Activated CD4-positive, alpha-beta memory T cell treated with anti-CD3 and anti-CD28 coated beads for 36 hours (primary cell): ENCODE results near the gene ARHGAP29. TPM values are rescaled to one million over a fixed set of nuclear protein-coding genes. Genes with fewer than 3 reads are reported as not detected.

ENCODE experiments used
- CTCF ChIA-PET: fragments of 350-600 bp; sonication (Branson Sonifier 250); formaldehyde crosslinking; loops from one replicate; lab custom pipeline; 2021; ENCODE audit warnings: antibody characterized with exemption, inconsistent platforms; lab: Charles Lee
- POLR2A ChIA-PET: fragments of 350-600 bp; sonication (Branson Sonifier 250); formaldehyde crosslinking; loops from one replicate; lab custom pipeline; 2021; ENCODE audit warnings: antibody characterized with exemption; lab: Charles Lee
- DNase-seq: peaks from one replicate; pipeline ENCODE4 v3.0.0-alpha.2; 2020
- H3K27ac Mint-ChIP-seq: one replicate; pipeline ENCODE4 v1.8.0; 2021; ENCODE audit warnings: mixed read lengths
- H3K27me3 Mint-ChIP-seq: one replicate; pipeline ENCODE4 v1.8.0; 2021; ENCODE audit warnings: mixed read lengths
- H3K36me3 Mint-ChIP-seq: one replicate; pipeline ENCODE4 v1.8.0; 2021; ENCODE audit warnings: mixed read lengths
- H3K4me1 Mint-ChIP-seq: one replicate; pipeline ENCODE4 v1.8.0; 2021; ENCODE audit warnings: low read depth, mixed read lengths
- H3K4me3 Mint-ChIP-seq: one replicate; pipeline ENCODE4 v1.8.0; 2021; ENCODE audit warnings: mild to moderate bottlenecking, mixed read lengths
- H3K9me3 Mint-ChIP-seq: one replicate; pipeline ENCODE4 v1.8.0; 2021; ENCODE audit warnings: mixed read lengths
- intact Hi-C: fragments of 100-400 bp; cut with micrococcal nuclease; formaldehyde crosslinking; loops from one replicate; pipeline ENCODE4 v1.15.1; 2023
- total RNA-seq, 2 experiments: library from RNA; stranded (reverse); gene quantifications; one replicate each; pipeline ENCODE4 v1.2.3, GENCODE V29; 2021

ARHGAP29 gene
- total RNA-seq: under 1 TPM; 0.31 to 0.38 TPM

GRCh38 chr1:94237291-94238226 lies at the start of gene ARHGAP29:
Gene ARHGAP29, minus strand, starts transcription at chr1:94237584. Its CDS starts 5,973 bp downstream, at chr1:94231611.
- CTCF ChIA-PET: no interaction called here
- intact Hi-C loops: loop anchor here (2.0 kb wide), 1 partner anchor 181 kb away; the partner anchor contains the start of gene ABCD3
- peak; percentile 69 for DNase-seq
- POLR2A ChIA-PET: no interaction called here
- H3K4me1 Mint-ChIP-seq: peaks cover 12% of the 10 kb centered on the region
- H3K36me3 Mint-ChIP-seq: no peaks in the 10 kb centered on the region
- H3K9me3 Mint-ChIP-seq: peaks cover 5% of the 10 kb centered on the region
- H3K4me3 Mint-ChIP-seq: peak within 1 kb of the TSS; percentile 44
- peaks cover 59% of the 10 kb centered on the region for H3K27me3 Mint-ChIP-seq
- H3K27ac Mint-ChIP-seq: no peak within 1 kb of the TSS

- Mint-ChIP-seq H3K4me3 (no peak overlapping the region), H3K27ac (no peak overlapping the region), H3K4me1 (no peaks in the 10 kb centered on the region), H3K27me3 (peaks cover 22% of the 10 kb centered on the region), H3K9me3 (no peaks in the 10 kb centered on the region), H3K36me3 (no peaks in the 10 kb centered on the region)
- CTCF ChIA-PET: no interaction called here
- DNase-seq: no peak
- POLR2A ChIA-PET: no interaction called here
- intact Hi-C loops: no loop called here
Observed at GRCh38 chr1:94286864-94287437, 49.6 kb upstream of the ARHGAP29 start.

GRCh38 chr1:94285031-94285654 lies 47.8 kb upstream of the ARHGAP29 start:
- Mint-ChIP-seq H3K9me3 (no peaks in the 10 kb centered on the region), H3K27ac (no peak overlapping the region), H3K36me3 (no peaks in the 10 kb centered on the region), H3K27me3 (peaks cover 9% of the 10 kb centered on the region), H3K4me1 (no peaks in the 10 kb centered on the region), H3K4me3 (no peak overlapping the region)
- POLR2A ChIA-PET: no interaction called here
- DNase-seq: no peak
- CTCF ChIA-PET: interaction anchor here (0.6 kb wide), 1 partner anchor 13 kb away, joined by 4 read pairs; no protein-coding TSS in a partner anchor
- intact Hi-C loops: no loop called here

- DNase-seq: no peak
- Mint-ChIP-seq H3K9me3 (no peaks in the 10 kb centered on the region), H3K4me1 (no peaks in the 10 kb centered on the region), H3K27me3 (peaks cover 7% of the 10 kb centered on the region), H3K27ac (no peak overlapping the region), H3K4me3 (no peak overlapping the region), H3K36me3 (no peaks in the 10 kb centered on the region)
- ChIA-PET POLR2A (no interaction called here), CTCF (no interaction called here)
- intact Hi-C loops: no loop called here
Observed at GRCh38 chr1:94284476-94284875, 47.1 kb upstream of the ARHGAP29 start.

GRCh38 chr1:94283462-94283861 lies 46.1 kb upstream of the ARHGAP29 start:
- intact Hi-C loops: no loop called here
- no peaks in the 10 kb centered on the region for H3K9me3 Mint-ChIP-seq
- H3K4me3 Mint-ChIP-seq: no peak overlapping the region
- H3K27me3 Mint-ChIP-seq: peaks cover 7% of the 10 kb centered on the region
- H3K4me1 Mint-ChIP-seq: no peaks in the 10 kb centered on the region
- H3K36me3 Mint-ChIP-seq: no peaks in the 10 kb centered on the region
- ChIA-PET POLR2A (no interaction called here), CTCF (no interaction called here)
- H3K27ac Mint-ChIP-seq: no peak overlapping the region
- no peak for DNase-seq

- intact Hi-C loops: no loop called here
- Mint-ChIP-seq H3K36me3 (no peaks in the 10 kb centered on the region), H3K9me3 (no peaks in the 10 kb centered on the region), H3K27ac (no peak overlapping the region), H3K4me3 (no peak overlapping the region), H3K27me3 (peaks cover 5% of the 10 kb centered on the region), H3K4me1 (no peaks in the 10 kb centered on the region)
- CTCF ChIA-PET: no interaction called here
- no peak for DNase-seq
- POLR2A ChIA-PET: no interaction called here
Observed at GRCh38 chr1:94282143-94282711, 44.8 kb upstream of the ARHGAP29 start.

GRCh38 chr1:94281361-94282142 lies 44.2 kb upstream of the ARHGAP29 start:
- ChIA-PET CTCF (no interaction called here), POLR2A (no interaction called here)
- Mint-ChIP-seq H3K4me3 (no peak overlapping the region), H3K9me3 (no peaks in the 10 kb centered on the region), H3K36me3 (no peaks in the 10 kb centered on the region), H3K27ac (no peak overlapping the region), H3K27me3 (peaks cover 5% of the 10 kb centered on the region), H3K4me1 (no peaks in the 10 kb centered on the region)
- intact Hi-C loops: no loop called here
- no peak for DNase-seq

GRCh38 chr1:94280541-94280940 lies 43.2 kb upstream of the ARHGAP29 start:
- Mint-ChIP-seq H3K4me3 (no peak overlapping the region), H3K36me3 (no peaks in the 10 kb centered on the region), H3K4me1 (no peaks in the 10 kb centered on the region), H3K9me3 (no peaks in the 10 kb centered on the region), H3K27ac (no peak overlapping the region), H3K27me3 (peaks cover 6% of the 10 kb centered on the region)
- ChIA-PET POLR2A (no interaction called here), CTCF (no interaction called here)
- intact Hi-C loops: no loop called here
- DNase-seq: no peak

GRCh38 chr1:94279462-94279861 lies 42.1 kb upstream of the ARHGAP29 start:
- POLR2A ChIA-PET: no interaction called here
- H3K4me1 Mint-ChIP-seq: no peaks in the 10 kb centered on the region
- intact Hi-C loops: no loop called here
- H3K27ac Mint-ChIP-seq: no peak overlapping the region
- CTCF ChIA-PET: no interaction called here
- H3K27me3 Mint-ChIP-seq: peaks cover 6% of the 10 kb centered on the region
- no peaks in the 10 kb centered on the region for H3K9me3 Mint-ChIP-seq
- no peak for DNase-seq
- H3K36me3 Mint-ChIP-seq: no peaks in the 10 kb centered on the region
- no peak overlapping the region for H3K4me3 Mint-ChIP-seq

- no peak overlapping the region for H3K4me3 Mint-ChIP-seq
- intact Hi-C loops: no loop called here
- peaks cover 6% of the 10 kb centered on the region for H3K27me3 Mint-ChIP-seq
- no peaks in the 10 kb centered on the region for H3K9me3 Mint-ChIP-seq
- ChIA-PET POLR2A (no interaction called here), CTCF (no interaction called here)
- no peaks in the 10 kb centered on the region for H3K4me1 Mint-ChIP-seq
- H3K27ac Mint-ChIP-seq: no peak overlapping the region
- DNase-seq: no peak
- H3K36me3 Mint-ChIP-seq: no peaks in the 10 kb centered on the region
Observed at GRCh38 chr1:94279038-94279437, 41.7 kb upstream of the ARHGAP29 start.

GRCh38 chr1:94276988-94277434 lies 39.6 kb upstream of the ARHGAP29 start:
- ChIA-PET CTCF (no interaction called here), POLR2A (no interaction called here)
- Mint-ChIP-seq H3K4me3 (no peak overlapping the region), H3K4me1 (no peaks in the 10 kb centered on the region), H3K36me3 (no peaks in the 10 kb centered on the region), H3K27me3 (peaks cover 6% of the 10 kb centered on the region), H3K27ac (no peak overlapping the region), H3K9me3 (no peaks in the 10 kb centered on the region)
- DNase-seq: no peak
- intact Hi-C loops: no loop called here
